T-helper 9 cell (primary cell): ENCODE measurements around the gene MGAT3.

Source experiments
- DNase-seq: peaks from one replicate; pipeline ENCODE4 v3.0.0-alpha.2; 2020

MGAT3 gene

GRCh38 chr22:39473851-39474250 is 17.0 kb downstream of the MGAT3 start:
- no peak for DNase-seq

- no peak for DNase-seq
Observed at GRCh38 chr22:39474351-39475111, 17.7 kb downstream of the MGAT3 start.

- no peak for DNase-seq
Observed at GRCh38 chr22:39475337-39475736, 18.5 kb downstream of the MGAT3 start.

GRCh38 chr22:39475902-39476301 is 19.1 kb downstream of the MGAT3 start:
- DNase-seq = no peak

- no peak for DNase-seq
Observed at GRCh38 chr22:39476664-39477063, 19.9 kb downstream of the MGAT3 start.

GRCh38 chr22:39477542-39477941 is 20.7 kb downstream of the MGAT3 start:
- no peak for DNase-seq

- no peak for DNase-seq
Observed at GRCh38 chr22:39478441-39478850, 21.6 kb downstream of the MGAT3 start.

GRCh38 chr22:39479254-39479653 is 22.4 kb downstream of the MGAT3 start:
- DNase-seq = no peak

- DNase-seq = no peak
Observed at GRCh38 chr22:39480557-39480956, 23.7 kb downstream of the MGAT3 start.

GRCh38 chr22:39481054-39481453 is 24.2 kb downstream of the MGAT3 start:
- no peak for DNase-seq

GRCh38 chr22:39481595-39481994 is 24.8 kb downstream of the MGAT3 start:
- DNase-seq = no peak

- DNase-seq = no peak
Observed at GRCh38 chr22:39482768-39483167, 26.0 kb downstream of the MGAT3 start.

GRCh38 chr22:39486951-39487825 is 30.4 kb downstream of the MGAT3 start:
- DNase-seq = no peak

- no peak for DNase-seq
Observed at GRCh38 chr22:39487826-39488520, 31.2 kb downstream of the MGAT3 start.

GRCh38 chr22:39488563-39489083 is 31.8 kb downstream of the MGAT3 start:
- DNase-seq = no peak

- DNase-seq = no peak
Observed at GRCh38 chr22:39489094-39490068, 32.6 kb downstream of the MGAT3 start.

- DNase-seq = peak; percentile 63
Observed at GRCh38 chr22:39490135-39490798, 33.5 kb downstream of the MGAT3 start.

- DNase-seq = no peak
Observed at GRCh38 chr22:39490966-39491680, 34.3 kb downstream of the MGAT3 start.

GRCh38 chr22:39491696-39492095 is 34.9 kb downstream of the MGAT3 start:
- no peak for DNase-seq

- DNase-seq = no peak
Observed at GRCh38 chr22:39492186-39492585, 35.4 kb downstream of the MGAT3 start.

- no peak for DNase-seq
Observed at GRCh38 chr22:39493759-39494158, 36.9 kb downstream of the MGAT3 start.
